Activated CD4-positive, alpha-beta T cell treated with anti-CD3 and anti-CD28 coated beads for 4 hours (primary cell): Measurements from ENCODE around the gene DCANP1.

Experiments used
- DNase-seq, 2 donors: peaks; one replicate each; pipeline ENCODE4 v3.0.0-alpha.2; 2020

The DCANP1 gene

GRCh38 chr5:135417083-135417482 lies 30.1 kb downstream of the DCANP1 start:
- no peak for DNase-seq

- no peak for DNase-seq
Observed at GRCh38 chr5:135405082-135405481, 42.1 kb downstream of the DCANP1 start.

GRCh38 chr5:135402031-135402430 lies 45.1 kb downstream of the DCANP1 start:
- DNase-seq: no peak

GRCh38 chr5:135400866-135401265 lies 46.3 kb downstream of the DCANP1 start:
- no peak for DNase-seq

GRCh38 chr5:135399794-135400542 lies 47.2 kb downstream of the DCANP1 start:
- no peak for DNase-seq

GRCh38 chr5:135398855-135399793 lies 48.0 kb downstream of the DCANP1 start, which contains the start of gene MACROH2A1:
Gene MACROH2A1, minus strand, starts transcription at chr5:135399231. Its CDS starts 10,138 bp downstream, at chr5:135389093.
- DNase-seq: peak; percentile 82

- DNase-seq: peak; percentile 29 to 35
Observed at GRCh38 chr5:135398160-135398854, 48.8 kb downstream of the DCANP1 start.

GRCh38 chr5:135397084-135397483 lies 50.1 kb downstream of the DCANP1 start:
- no peak for DNase-seq

- DNase-seq: no peak
Observed at GRCh38 chr5:135396459-135397055, 50.6 kb downstream of the DCANP1 start.

GRCh38 chr5:135395866-135396265 lies 51.3 kb downstream of the DCANP1 start:
- DNase-seq: no peak

GRCh38 chr5:135395451-135395850 lies 51.7 kb downstream of the DCANP1 start:
- no peak for DNase-seq
